ENCODE data around the gene ERN1. TPM values are rescaled to one million over a fixed set of nuclear protein-coding genes. Genes with fewer than 3 reads are reported as not detected.
A peak's percentile ranks its signal among the peaks of the same experiment; 100 is the strongest.

Gene ERN1
- total and polyA plus RNA-seq, 2 of the 13 experiments (the other 11 are each of a cell fraction or from before 2014, with no cell fraction given) = 6.0 to 12.7 TPM

DNA sequence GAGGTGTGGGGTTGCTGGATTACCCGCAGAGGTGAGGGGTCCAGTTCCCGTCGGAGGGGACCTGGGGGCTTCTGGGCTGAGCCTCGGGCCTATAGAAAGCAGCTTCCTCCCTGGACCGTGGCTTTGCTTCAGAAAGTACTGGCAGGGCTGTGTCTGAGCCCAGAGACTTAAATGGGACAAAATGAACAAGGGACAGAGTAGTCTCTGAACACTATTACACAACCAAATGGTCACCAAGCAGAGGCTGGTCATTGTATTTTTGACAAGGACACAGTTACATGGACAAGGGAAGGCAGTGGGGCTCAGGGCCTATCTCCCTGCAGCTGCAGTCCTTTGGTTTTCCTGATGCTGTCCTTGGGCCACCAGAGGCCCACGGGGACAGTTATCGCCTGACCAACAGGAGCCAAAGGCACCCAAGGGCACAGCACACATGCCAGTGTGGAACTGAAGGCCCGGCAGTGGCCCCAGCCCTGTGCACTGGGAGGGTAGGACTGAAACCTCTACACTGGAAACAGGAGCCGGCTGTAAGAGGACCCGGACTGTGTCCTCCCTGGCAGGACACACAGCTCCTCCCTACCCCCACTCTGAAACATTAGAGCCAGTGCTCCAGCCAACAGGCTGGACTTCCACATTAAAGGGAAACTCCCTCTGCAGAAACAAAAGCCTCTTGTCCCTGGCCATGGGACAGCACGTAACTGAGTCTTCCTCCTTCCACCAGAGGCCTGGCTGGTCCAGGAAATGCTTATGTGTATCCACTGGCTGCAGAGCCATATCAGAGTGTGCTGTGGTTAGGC lies 26.0 kb upstream of the ERN1 start (continued):
- TF ChIP-seq TP53 (CRISPR knock-in tag; conservative IDR thresholded peaks at IDR 0.05) = no peak
- TF ChIP-seq, protein P1, sequence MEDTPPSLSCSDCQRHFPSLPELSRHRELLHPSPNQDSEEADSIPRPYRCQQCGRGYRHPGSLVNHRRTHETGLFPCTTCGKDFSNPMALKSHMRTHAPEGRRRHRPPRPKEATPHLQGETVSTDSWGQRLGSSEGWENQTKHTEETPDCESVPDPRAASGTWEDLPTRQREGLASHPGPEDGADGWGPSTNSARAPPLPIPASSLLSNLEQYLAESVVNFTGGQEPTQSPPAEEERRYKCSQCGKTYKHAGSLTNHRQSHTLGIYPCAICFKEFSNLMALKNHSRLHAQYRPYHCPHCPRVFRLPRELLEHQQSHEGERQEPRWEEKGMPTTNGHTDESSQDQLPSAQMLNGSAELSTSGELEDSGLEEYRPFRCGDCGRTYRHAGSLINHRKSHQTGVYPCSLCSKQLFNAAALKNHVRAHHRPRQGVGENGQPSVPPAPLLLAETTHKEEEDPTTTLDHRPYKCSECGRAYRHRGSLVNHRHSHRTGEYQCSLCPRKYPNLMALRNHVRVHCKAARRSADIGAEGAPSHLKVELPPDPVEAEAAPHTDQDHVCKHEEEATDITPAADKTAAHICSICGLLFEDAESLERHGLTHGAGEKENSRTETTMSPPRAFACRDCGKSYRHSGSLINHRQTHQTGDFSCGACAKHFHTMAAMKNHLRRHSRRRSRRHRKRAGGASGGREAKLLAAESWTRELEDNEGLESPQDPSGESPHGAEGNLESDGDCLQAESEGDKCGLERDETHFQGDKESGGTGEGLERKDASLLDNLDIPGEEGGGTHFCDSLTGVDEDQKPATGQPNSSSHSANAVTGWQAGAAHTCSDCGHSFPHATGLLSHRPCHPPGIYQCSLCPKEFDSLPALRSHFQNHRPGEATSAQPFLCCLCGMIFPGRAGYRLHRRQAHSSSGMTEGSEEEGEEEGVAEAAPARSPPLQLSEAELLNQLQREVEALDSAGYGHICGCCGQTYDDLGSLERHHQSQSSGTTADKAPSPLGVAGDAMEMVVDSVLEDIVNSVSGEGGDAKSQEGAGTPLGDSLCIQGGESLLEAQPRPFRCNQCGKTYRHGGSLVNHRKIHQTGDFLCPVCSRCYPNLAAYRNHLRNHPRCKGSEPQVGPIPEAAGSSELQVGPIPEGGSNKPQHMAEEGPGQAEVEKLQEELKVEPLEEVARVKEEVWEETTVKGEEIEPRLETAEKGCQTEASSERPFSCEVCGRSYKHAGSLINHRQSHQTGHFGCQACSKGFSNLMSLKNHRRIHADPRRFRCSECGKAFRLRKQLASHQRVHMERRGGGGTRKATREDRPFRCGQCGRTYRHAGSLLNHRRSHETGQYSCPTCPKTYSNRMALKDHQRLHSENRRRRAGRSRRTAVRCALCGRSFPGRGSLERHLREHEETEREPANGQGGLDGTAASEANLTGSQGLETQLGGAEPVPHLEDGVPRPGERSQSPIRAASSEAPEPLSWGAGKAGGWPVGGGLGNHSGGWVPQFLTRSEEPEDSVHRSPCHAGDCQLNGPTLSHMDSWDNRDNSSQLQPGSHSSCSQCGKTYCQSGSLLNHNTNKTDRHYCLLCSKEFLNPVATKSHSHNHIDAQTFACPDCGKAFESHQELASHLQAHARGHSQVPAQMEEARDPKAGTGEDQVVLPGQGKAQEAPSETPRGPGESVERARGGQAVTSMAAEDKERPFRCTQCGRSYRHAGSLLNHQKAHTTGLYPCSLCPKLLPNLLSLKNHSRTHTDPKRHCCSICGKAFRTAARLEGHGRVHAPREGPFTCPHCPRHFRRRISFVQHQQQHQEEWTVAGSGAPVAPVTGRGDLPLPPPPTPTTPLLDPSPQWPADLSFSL (CRISPR knock-in tag; IDR thresholded peaks at IDR 0.05) = peak; percentile 64
- no peak for TF ChIP-seq KDM3A (CRISPR knock-in tag; IDR thresholded peaks at IDR 0.05; ENCODE audit: low read depth)
- TF ChIP-seq ZBTB38 (CRISPR knock-in tag; IDR thresholded peaks at IDR 0.05) = peak; percentile 71; the same call in 1 of the 2 replicates
- TF ChIP-seq ISX (CRISPR knock-in tag; conservative IDR thresholded peaks at IDR 0.05) = no peak
- peak; percentile 74; the same call in 1 of the 2 replicates for TF ChIP-seq ZSCAN29 (CRISPR knock-in tag; conservative IDR thresholded peaks at IDR 0.05)
- 0 out of 2 replicates have a peak, but pooled peaks have one; percentile 21 for TF ChIP-seq CHD2 (IDR thresholded peaks at IDR 0.05; ENCODE audit: low read depth, low read length)
- TF ChIP-seq, protein P2, sequence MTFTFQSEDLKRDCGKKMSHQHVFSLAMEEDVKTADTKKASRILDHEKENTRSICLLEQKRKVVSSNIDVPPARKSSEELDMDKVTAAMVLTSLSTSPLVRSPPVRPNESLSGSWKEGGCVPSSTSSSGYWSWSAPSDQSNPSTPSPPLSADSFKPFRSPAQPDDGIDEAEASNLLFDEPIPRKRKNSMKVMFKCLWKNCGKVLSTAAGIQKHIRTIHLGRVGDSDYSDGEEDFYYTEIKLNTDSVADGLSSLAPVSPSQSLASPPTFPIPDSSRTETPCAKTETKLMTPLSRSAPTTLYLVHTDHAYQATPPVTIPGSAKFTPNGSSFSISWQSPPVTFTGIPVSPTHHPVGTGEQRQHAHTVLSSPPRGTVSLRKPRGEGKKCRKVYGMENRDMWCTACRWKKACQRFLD (CRISPR knock-in tag; IDR thresholded peaks at IDR 0.05; ENCODE audit: borderline replicate concordance) = no peak
- TF ChIP-seq SAFB2 (CRISPR knock-in tag; IDR thresholded peaks at IDR 0.05; ENCODE audit: borderline replicate concordance, low read depth) = peak; percentile 91; the same call in 1 of the 2 replicates
- TF ChIP-seq ZNF782 (CRISPR knock-in tag; IDR thresholded peaks at IDR 0.05; ENCODE audit: borderline replicate concordance) = 0 out of 2 replicates have a peak, but pooled peaks have one; percentile 23
- TF ChIP-seq, protein P3, sequence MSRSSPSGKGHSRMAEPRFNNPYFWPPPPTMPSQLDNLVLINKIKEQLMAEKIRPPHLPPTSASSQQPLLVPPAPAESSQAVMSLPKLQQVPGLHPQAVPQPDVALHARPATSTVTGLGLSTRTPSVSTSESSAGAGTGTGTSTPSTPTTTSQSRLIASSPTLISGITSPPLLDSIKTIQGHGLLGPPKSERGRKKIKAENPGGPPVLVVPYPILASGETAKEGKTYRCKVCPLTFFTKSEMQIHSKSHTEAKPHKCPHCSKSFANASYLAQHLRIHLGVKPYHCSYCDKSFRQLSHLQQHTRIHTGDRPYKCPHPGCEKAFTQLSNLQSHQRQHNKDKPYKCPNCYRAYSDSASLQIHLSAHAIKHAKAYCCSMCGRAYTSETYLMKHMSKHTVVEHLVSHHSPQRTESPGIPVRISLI (CRISPR knock-in tag; IDR thresholded peaks at IDR 0.05; ENCODE audit: borderline replicate concordance) = no peak; the same call in 1 of the 2 replicates
- TF ChIP-seq, protein P4, sequence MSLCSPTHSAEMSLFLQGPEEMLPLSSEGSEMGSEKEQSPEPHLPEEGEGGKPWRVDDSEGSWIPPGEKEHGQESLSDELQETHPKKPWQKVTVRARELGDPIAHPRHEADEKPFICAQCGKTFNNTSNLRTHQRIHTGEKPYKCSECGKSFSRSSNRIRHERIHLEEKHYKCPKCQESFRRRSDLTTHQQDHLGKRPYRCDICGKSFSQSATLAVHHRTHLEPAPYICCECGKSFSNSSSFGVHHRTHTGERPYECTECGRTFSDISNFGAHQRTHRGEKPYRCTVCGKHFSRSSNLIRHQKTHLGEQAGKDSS (CRISPR knock-in tag; IDR thresholded peaks at IDR 0.05; ENCODE audit: borderline replicate concordance, low read depth) = peak; percentile 72
- no peak for TF ChIP-seq NFE2 (CRISPR knock-in tag; IDR thresholded peaks at IDR 0.05)
- TF ChIP-seq BORCS8-MEF2B (CRISPR knock-in tag; IDR thresholded peaks at IDR 0.05) = no peak
- TF ChIP-seq SMAD3 (CRISPR knock-in tag; IDR thresholded peaks at IDR 0.05) = peak; percentile 87
- TF ChIP-seq, protein P5, sequence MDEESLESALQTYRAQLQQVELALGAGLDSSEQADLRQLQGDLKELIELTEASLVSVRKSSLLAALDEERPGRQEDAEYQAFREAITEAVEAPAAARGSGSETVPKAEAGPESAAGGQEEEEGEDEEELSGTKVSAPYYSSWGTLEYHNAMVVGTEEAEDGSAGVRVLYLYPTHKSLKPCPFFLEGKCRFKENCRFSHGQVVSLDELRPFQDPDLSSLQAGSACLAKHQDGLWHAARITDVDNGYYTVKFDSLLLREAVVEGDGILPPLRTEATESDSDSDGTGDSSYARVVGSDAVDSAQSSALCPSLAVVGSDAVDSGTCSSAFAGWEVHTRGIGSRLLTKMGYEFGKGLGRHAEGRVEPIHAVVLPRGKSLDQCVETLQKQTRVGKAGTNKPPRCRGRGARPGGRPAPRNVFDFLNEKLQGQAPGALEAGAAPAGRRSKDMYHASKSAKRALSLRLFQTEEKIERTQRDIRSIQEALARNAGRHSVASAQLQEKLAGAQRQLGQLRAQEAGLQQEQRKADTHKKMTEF (CRISPR knock-in tag; IDR thresholded peaks at IDR 0.05) = peak; percentile 94
- TF ChIP-seq ZSCAN22 (CRISPR knock-in tag; IDR thresholded peaks at IDR 0.05) = no peak
- no peak for TF ChIP-seq ZNF616 (CRISPR knock-in tag; IDR thresholded peaks at IDR 0.05; ENCODE audit: low read depth)

All from HepG2 (cell line).